T-helper 17 cell (primary cell): ENCODE results near the gene NHS. TPM values are rescaled to one million over a fixed set of nuclear protein-coding genes. Genes with fewer than 3 reads are reported as not detected.

Experiments used
- ATAC-seq: fragments of 150-1000 bp; cut with Tn5 transposase; 2 replicates; pipeline ENCODE4 v1.10.0; 2021; ENCODE audit warnings: mild to moderate bottlenecking, moderate library complexity
- DNase-seq, 3 donors: peaks; one replicate each; pipeline versions ENCODE4 v3.0.0 to v3.0.0-alpha.2; 2020 to 2021
- H3K9me3 ChIP-seq: one replicate; pipeline ENCODE4 v1.7.0; 2013; ENCODE audit warnings: low read length, mild to moderate bottlenecking; ENCODE audit not compliant: control insufficient read depth, poor library complexity, severe bottlenecking
- H3K27ac Mint-ChIP-seq: one replicate; pipeline ENCODE4 v1.8.0; 2022; ENCODE audit warnings: mild to moderate bottlenecking, moderate library complexity, mixed read lengths
- H3K27me3 Mint-ChIP-seq: one replicate; pipeline ENCODE4 v1.8.0; 2022; ENCODE audit warnings: mixed read lengths
- H3K36me3 Mint-ChIP-seq: one replicate; pipeline ENCODE4 v1.8.0; 2022; ENCODE audit warnings: low read depth, mixed read lengths
- H3K4me1 Mint-ChIP-seq: one replicate; pipeline ENCODE4 v1.8.0; 2022; ENCODE audit warnings: mild to moderate bottlenecking, mixed read lengths
- H3K4me3 Mint-ChIP-seq: one replicate; pipeline ENCODE4 v1.8.0; 2022; ENCODE audit warnings: mild to moderate bottlenecking, moderate library complexity, mixed read lengths
- total RNA-seq, 4 donors: library from RNA in 2 of 4; stranded (reverse) in 2 of 4; gene quantifications; one replicate each; pipeline ENCODE4 v1.2.3 and lab custom pipeline; 2022 to 2026

The NHS gene
- total RNA-seq, 2 donors from 2014 or later: 0.07 TPM; not detected in 1

DNA sequence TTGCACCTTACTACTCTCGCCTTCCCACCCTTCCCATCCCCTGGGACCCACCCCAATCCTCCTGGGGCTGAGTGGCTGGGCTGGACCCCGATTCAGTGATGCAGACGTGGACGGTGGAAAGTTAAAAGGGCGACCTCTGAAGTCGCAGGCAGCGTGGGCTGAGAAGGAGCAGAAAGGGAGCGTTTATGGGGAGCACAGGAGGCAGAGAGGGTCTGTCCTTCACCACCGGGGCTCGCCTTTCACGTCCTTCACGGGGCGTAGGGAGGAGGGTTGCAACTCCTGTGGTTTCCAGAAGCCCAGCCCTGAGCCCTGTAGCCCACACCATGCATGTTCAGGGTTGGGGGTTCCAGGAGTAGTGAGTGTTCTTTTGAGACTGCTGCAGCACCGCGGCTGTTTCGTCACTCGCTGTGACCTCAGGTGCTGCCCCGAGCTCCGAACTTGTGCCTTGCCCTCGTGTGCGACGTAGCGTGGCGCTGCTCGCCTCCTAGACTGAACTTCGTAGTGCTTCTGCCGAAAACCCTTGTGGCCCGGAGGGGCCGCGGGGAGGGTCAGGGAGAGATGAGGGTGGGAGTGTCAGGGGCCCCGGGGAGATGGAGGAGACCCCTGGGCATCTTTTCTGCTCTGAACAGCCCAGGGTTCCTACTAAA, 1.6 kb downstream of the NHS start:
- ATAC-seq (no peak), DNase-seq (no peak)
- no peaks in the 10 kb centered on the region for H3K9me3 ChIP-seq
- Mint-ChIP-seq H3K36me3 (no peaks in the 10 kb centered on the region), H3K4me1 (no peaks in the 10 kb centered on the region), H3K27me3 (peaks cover 5% of the 10 kb centered on the region), H3K4me3 (no peak overlapping the region), H3K27ac (no peak overlapping the region)

- Mint-ChIP-seq H3K27me3 (peaks cover 5% of the 10 kb centered on the region), H3K4me1 (no peaks in the 10 kb centered on the region), H3K27ac (no peak overlapping the region), H3K4me3 (no peak overlapping the region), H3K36me3 (no peaks in the 10 kb centered on the region)
- no peaks in the 10 kb centered on the region for H3K9me3 ChIP-seq
- ATAC-seq (no peak), DNase-seq (no peak)
Observed at GRCh38 chrX:17377091-17377717, 2.2 kb downstream of the NHS start.

- H3K4me3 Mint-ChIP-seq: no peak overlapping the region
- no peaks in the 10 kb centered on the region for H3K9me3 ChIP-seq
- H3K27me3 Mint-ChIP-seq: peaks cover 5% of the 10 kb centered on the region
- ATAC-seq (no peak), DNase-seq (no peak)
- no peak overlapping the region for H3K27ac Mint-ChIP-seq
- no peaks in the 10 kb centered on the region for H3K4me1 Mint-ChIP-seq
- H3K36me3 Mint-ChIP-seq: no peaks in the 10 kb centered on the region
Observed at GRCh38 chrX:17377795-17378194, 2.8 kb downstream of the NHS start.

DNA sequence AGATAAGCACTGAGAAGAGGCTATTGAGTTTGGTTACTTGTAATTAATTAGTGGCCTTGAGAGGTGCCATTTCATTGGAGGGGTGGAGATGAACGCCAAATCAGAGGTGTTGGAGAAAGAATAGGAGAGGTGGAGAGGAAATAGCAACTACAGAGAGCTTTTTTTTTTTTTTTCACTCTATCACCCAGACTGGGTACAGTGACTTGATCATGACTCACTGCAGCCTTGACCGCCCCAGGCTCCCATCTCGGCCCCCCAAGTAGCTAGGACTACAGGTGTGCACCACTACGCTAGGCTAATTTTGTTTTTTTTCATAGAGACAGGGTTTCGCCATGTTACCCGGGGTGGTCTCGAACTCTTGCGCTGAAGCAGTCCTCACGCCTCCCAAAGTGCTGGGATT, 5.2 kb downstream of the NHS start:
- peaks cover 5% of the 10 kb centered on the region for H3K27me3 Mint-ChIP-seq
- DNase-seq (no peak), ATAC-seq (no peak)
- H3K4me3 Mint-ChIP-seq: no peak overlapping the region
- no peaks in the 10 kb centered on the region for H3K4me1 Mint-ChIP-seq
- no peak overlapping the region for H3K27ac Mint-ChIP-seq
- H3K36me3 Mint-ChIP-seq: no peaks in the 10 kb centered on the region
- no peaks in the 10 kb centered on the region for H3K9me3 ChIP-seq

- no peak overlapping the region for H3K27ac Mint-ChIP-seq
- no peaks in the 10 kb centered on the region for H3K9me3 ChIP-seq
- no peak overlapping the region for H3K4me3 Mint-ChIP-seq
- H3K27me3 Mint-ChIP-seq: no peaks in the 10 kb centered on the region
- H3K4me1 Mint-ChIP-seq: no peaks in the 10 kb centered on the region
- ATAC-seq (no peak), DNase-seq (no peak)
- no peaks in the 10 kb centered on the region for H3K36me3 Mint-ChIP-seq
Observed at GRCh38 chrX:17390419-17390850, 15.4 kb downstream of the NHS start.

DNA sequence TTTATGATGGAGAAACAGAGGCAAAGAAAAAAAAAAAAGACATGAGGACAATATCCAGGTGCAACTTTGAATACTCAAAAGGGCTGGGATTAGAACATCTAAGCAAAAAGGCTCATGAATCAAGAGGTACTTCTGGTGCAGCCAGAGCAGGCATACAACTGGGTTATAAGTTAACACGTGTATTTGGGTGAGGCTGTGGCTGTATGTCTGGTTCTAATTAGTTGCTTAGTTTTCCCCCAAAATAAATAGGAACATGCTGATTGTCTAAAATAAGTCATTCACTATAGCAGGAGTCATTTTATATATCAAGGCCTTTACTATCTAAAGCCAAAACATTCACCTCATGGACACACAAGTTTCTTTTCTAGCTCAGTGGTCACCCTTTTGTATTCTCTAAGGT, 20.2 kb downstream of the NHS start:
- H3K36me3 Mint-ChIP-seq: no peaks in the 10 kb centered on the region
- H3K27me3 Mint-ChIP-seq: no peaks in the 10 kb centered on the region
- no peaks in the 10 kb centered on the region for H3K9me3 ChIP-seq
- no peak overlapping the region for H3K4me3 Mint-ChIP-seq
- DNase-seq: no peak
- no peak for ATAC-seq
- no peaks in the 10 kb centered on the region for H3K4me1 Mint-ChIP-seq
- H3K27ac Mint-ChIP-seq: no peak overlapping the region

DNA sequence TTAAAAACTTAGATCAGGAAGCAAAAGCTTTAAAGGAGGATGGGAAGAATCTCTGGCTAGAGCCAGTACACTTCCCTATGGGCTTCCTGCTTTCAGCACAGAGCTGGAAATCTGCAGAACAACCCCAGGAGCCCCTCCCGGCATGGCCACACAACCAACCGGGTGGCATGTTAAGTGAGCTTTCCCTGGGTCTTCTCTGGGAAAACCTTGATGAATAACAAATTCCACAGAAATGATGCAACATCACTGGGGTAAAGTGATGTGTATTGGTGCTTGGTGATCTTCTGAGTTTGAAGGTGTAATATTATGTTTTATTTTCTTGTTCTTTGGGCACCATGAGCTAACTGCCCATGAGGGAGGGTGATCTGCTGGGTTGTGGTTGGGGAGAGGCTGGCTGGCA, 22.1 kb downstream of the NHS start:
- Mint-ChIP-seq H3K4me3 (no peak overlapping the region), H3K27ac (no peak overlapping the region)
- no peaks in the 10 kb centered on the region for H3K9me3 ChIP-seq

GRCh38 chrX:17403189-17403691, 28.2 kb downstream of the NHS start:
- ATAC-seq: no peak
- no peaks in the 10 kb centered on the region for H3K36me3 Mint-ChIP-seq

More for the DNA sequence above, 22.1 kb downstream of the NHS start:
- ATAC-seq (no peak), DNase-seq (no peak)
- Mint-ChIP-seq H3K4me1 (no peaks in the 10 kb centered on the region), H3K27me3 (no peaks in the 10 kb centered on the region), H3K36me3 (no peaks in the 10 kb centered on the region)

DNA sequence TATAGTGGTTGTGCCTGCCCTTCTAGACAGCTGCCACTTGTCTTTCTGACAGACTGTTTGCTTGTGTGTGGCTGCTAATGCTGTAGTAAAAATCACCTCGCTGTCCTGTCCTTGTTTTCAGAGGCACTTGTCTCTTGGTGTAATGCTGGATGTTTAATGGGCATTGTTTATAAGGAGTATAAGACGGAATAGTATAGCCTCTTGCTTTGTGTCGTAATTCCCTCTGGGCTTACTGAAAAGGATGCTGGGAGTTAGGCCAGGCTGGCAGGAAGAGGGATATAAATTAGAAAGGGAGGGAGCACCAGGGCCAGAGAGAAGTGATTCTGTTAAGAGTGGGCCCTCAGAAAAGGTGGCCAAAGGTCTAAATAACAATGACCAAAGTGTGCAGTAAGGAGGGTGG, 29.0 kb downstream of the NHS start:
- no peak for ATAC-seq
- H3K27ac Mint-ChIP-seq: no peak overlapping the region
- no peaks in the 10 kb centered on the region for H3K36me3 Mint-ChIP-seq
- H3K4me1 Mint-ChIP-seq: no peaks in the 10 kb centered on the region
- no peaks in the 10 kb centered on the region for H3K27me3 Mint-ChIP-seq
- no peak overlapping the region for H3K4me3 Mint-ChIP-seq
- H3K9me3 ChIP-seq: no peaks in the 10 kb centered on the region
- no peak for DNase-seq

More at GRCh38 chrX:17403189-17403691, 28.2 kb downstream of the NHS start:
- H3K4me3 Mint-ChIP-seq: no peak overlapping the region
- H3K27ac Mint-ChIP-seq: no peak overlapping the region
- H3K4me1 Mint-ChIP-seq: no peaks in the 10 kb centered on the region
- H3K9me3 ChIP-seq: no peaks in the 10 kb centered on the region
- no peaks in the 10 kb centered on the region for H3K27me3 Mint-ChIP-seq
- no peak for DNase-seq

GRCh38 chrX:17405225-17405969, 30.4 kb downstream of the NHS start:
- Mint-ChIP-seq H3K36me3 (no peaks in the 10 kb centered on the region), H3K27ac (no peak overlapping the region), H3K4me1 (no peaks in the 10 kb centered on the region), H3K4me3 (no peak overlapping the region), H3K27me3 (no peaks in the 10 kb centered on the region)
- DNase-seq (no peak), ATAC-seq (no peak)
- no peaks in the 10 kb centered on the region for H3K9me3 ChIP-seq

GRCh38 chrX:17409566-17410290, 34.7 kb downstream of the NHS start:
- H3K9me3 ChIP-seq: no peaks in the 10 kb centered on the region
- Mint-ChIP-seq H3K36me3 (no peaks in the 10 kb centered on the region), H3K27me3 (no peaks in the 10 kb centered on the region), H3K4me1 (no peaks in the 10 kb centered on the region), H3K4me3 (no peak overlapping the region), H3K27ac (no peak overlapping the region)
- ATAC-seq (no peak), DNase-seq (no peak)

DNA sequence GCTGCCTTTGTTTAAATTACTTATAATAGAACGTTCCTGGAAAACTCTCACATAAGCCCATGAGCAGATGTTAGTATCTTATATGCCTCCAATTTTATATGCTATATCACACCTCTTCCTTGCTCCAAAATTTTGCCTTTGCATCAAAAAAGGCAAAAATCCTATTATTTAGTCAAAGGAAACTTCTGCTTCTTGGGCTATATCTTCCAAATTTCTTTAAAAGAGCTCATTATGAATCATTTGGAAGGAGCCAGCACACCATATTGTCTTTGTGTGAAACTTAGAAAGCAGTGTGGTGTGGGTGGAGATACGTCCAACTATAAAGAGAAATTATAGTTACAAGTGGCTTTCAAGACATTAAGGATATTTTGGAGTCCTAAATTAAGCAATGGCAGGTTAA, 35.7 kb downstream of the NHS start:
- no peak overlapping the region for H3K27ac Mint-ChIP-seq
- no peaks in the 10 kb centered on the region for H3K27me3 Mint-ChIP-seq
- H3K9me3 ChIP-seq: no peaks in the 10 kb centered on the region
- H3K4me1 Mint-ChIP-seq: no peaks in the 10 kb centered on the region
- DNase-seq: no peak
- ATAC-seq: no peak
- H3K4me3 Mint-ChIP-seq: no peak overlapping the region
- no peaks in the 10 kb centered on the region for H3K36me3 Mint-ChIP-seq

DNA sequence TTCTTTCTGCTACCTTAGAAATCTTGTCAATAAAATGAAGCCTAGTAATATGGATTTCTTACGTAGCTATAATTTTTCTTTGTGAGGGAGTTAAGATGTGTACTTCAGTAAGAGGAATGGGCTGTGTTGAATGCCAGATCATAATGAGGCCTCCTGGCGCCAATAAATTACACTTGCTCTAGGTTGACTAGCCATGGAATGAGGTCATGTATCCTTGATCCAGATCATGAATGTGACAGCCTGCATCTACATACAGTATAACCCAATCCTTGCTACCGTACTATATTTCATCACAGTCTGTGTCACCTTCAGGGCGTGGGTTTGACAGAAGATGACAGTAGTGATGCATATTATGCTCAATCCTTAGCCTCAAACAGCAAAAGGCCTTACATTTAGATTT, 36.2 kb downstream of the NHS start:
- Mint-ChIP-seq H3K4me1 (no peaks in the 10 kb centered on the region), H3K27me3 (no peaks in the 10 kb centered on the region), H3K36me3 (no peaks in the 10 kb centered on the region), H3K27ac (no peak overlapping the region), H3K4me3 (no peak overlapping the region)
- H3K9me3 ChIP-seq: no peaks in the 10 kb centered on the region
- ATAC-seq (no peak), DNase-seq (no peak)
